Neural cell (in vitro differentiated cells): ENCODE measurements around the gene MNDA.

Source experiments
- POLR2AphosphoS5 ChIP-seq: IDR thresholded peaks from 2 replicates; pipeline ENCODE4 v1.6.1; 2012
- RAD21 ChIP-seq: fragments of 450-650 bp; conservative IDR thresholded peaks from 2 replicates; pipeline ENCODE4 v1.6.1; 2014; ENCODE audit warnings: antibody characterized with exemption, mild to moderate bottlenecking, moderate library complexity
- TF ChIP-seq, protein P1 (sequence below): IDR thresholded peaks from 2 replicates; pipeline ENCODE4 v1.6.1; 2012; ENCODE audit warnings: borderline replicate concordance
- TF ChIP-seq, protein P2 (sequence below): fragments of 450-650 bp; IDR thresholded peaks from 2 replicates; pipeline ENCODE4 v1.5.1; 2014; ENCODE audit warnings: antibody characterized with exemption, mild to moderate bottlenecking, moderate library complexity; ENCODE audit not compliant: poor library complexity, severe bottlenecking

- TF ChIP-seq POLR2AphosphoS5 (no peak), RAD21 (no peak)
- TF ChIP-seq, protein P1, sequence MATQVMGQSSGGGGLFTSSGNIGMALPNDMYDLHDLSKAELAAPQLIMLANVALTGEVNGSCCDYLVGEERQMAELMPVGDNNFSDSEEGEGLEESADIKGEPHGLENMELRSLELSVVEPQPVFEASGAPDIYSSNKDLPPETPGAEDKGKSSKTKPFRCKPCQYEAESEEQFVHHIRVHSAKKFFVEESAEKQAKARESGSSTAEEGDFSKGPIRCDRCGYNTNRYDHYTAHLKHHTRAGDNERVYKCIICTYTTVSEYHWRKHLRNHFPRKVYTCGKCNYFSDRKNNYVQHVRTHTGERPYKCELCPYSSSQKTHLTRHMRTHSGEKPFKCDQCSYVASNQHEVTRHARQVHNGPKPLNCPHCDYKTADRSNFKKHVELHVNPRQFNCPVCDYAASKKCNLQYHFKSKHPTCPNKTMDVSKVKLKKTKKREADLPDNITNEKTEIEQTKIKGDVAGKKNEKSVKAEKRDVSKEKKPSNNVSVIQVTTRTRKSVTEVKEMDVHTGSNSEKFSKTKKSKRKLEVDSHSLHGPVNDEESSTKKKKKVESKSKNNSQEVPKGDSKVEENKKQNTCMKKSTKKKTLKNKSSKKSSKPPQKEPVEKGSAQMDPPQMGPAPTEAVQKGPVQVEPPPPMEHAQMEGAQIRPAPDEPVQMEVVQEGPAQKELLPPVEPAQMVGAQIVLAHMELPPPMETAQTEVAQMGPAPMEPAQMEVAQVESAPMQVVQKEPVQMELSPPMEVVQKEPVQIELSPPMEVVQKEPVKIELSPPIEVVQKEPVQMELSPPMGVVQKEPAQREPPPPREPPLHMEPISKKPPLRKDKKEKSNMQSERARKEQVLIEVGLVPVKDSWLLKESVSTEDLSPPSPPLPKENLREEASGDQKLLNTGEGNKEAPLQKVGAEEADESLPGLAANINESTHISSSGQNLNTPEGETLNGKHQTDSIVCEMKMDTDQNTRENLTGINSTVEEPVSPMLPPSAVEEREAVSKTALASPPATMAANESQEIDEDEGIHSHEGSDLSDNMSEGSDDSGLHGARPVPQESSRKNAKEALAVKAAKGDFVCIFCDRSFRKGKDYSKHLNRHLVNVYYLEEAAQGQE, result no peak
- TF ChIP-seq, protein P2, sequence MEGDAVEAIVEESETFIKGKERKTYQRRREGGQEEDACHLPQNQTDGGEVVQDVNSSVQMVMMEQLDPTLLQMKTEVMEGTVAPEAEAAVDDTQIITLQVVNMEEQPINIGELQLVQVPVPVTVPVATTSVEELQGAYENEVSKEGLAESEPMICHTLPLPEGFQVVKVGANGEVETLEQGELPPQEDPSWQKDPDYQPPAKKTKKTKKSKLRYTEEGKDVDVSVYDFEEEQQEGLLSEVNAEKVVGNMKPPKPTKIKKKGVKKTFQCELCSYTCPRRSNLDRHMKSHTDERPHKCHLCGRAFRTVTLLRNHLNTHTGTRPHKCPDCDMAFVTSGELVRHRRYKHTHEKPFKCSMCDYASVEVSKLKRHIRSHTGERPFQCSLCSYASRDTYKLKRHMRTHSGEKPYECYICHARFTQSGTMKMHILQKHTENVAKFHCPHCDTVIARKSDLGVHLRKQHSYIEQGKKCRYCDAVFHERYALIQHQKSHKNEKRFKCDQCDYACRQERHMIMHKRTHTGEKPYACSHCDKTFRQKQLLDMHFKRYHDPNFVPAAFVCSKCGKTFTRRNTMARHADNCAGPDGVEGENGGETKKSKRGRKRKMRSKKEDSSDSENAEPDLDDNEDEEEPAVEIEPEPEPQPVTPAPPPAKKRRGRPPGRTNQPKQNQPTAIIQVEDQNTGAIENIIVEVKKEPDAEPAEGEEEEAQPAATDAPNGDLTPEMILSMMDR, result no peak
Measured at GRCh38 chr1:158818975-158819431, 12.1 kb upstream of the MNDA start.
